ENCODE results near the gene ARFGAP3. TPM values are rescaled to one million over a fixed set of nuclear protein-coding genes. Genes with fewer than 3 reads are reported as not detected.

ARFGAP3 gene
- total RNA-seq, 1 donor from 2014 or later: 59.5 TPM

DNA sequence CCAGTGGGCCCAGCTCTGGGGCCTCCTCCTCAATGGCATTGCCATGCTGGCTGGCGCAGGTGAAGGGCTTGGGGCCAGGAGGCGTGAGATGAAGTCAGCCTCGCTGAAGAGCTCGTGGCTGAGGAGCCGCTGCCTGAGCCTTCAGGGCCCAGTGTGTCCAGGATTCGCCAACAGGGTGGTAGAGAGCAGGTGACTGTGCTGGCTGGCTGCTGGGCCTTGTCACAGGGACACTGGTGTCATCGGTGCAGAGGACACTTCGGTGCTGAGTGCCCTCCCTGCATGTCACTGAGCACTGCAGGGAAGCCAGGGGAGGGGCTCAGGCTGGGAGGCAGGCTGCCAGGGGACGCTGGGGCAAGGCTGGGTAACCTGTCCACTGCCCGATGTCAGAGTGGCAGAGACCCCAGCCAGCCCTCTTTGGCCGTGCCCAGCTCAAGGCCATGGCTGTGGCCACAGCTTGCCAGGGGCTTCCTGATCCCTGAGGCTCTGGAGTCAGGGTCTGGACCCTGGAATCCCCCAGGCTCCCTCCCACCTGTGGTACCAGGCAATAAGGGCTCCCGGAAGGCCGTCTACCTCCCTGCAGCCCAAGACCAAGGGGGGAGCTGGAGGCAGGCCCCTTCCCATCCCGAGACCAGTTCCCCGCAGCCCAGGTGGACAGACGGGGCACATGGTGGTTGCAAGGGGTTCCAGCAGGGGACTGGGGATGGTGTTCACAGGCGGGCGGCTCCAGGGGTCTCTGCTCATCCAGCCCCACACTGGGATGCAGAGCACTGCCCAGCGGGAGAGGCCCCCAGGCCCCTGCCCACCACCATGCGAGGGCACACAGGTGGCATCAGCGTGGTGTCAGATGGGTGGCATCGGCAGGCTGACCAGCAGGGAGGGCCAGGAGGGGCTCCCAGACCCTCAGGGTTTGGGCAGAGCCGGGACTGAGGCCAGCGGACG lies 63.9 kb downstream of the ARFGAP3 start:
- no peaks in the 10 kb centered on the region for H3K9me3 Mint-ChIP-seq (ENCODE audit: unreplicated experiment)

DNA sequence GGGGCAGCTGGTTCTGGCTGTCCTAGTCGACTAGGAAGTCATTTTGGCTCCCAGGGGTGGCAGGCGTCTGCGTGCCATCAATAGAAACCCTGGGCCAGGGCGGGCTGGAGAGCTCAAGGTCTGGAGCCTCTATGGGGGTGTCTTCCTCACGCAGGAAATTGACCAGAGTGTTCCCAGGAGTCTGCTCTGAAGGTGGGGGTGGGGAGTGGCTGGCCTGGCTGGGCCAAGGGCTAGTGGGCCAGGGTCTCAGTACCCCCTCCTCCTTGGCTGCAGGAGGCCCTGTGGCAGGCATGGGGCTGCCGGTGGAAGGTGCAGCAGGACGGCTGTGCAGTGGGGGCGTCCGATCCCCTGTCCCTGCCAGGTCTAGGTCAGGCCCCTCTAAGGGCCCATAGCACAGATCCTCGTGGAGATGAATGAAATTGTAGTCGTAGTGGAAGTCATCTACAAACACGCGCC lies 64.6 kb downstream of the ARFGAP3 start:
- Mint-ChIP-seq H3K36me3 (ENCODE audit: low read depth, unreplicated experiment) (peaks cover 9% of the 10 kb centered on the region), H3K27ac (ENCODE audit: unreplicated experiment) (no peak overlapping the region), H3K9me3 (ENCODE audit: unreplicated experiment) (no peaks in the 10 kb centered on the region), H3K27me3 (ENCODE audit: low read depth, unreplicated experiment) (no peaks in the 10 kb centered on the region), H3K4me3 (ENCODE audit: unreplicated experiment) (no peak overlapping the region), H3K4me1 (ENCODE audit: low read depth, unreplicated experiment) (peaks cover 10% of the 10 kb centered on the region)
- Histone ChIP-seq H3K9ac (ENCODE audit: low read length) (no peak overlapping the region), H3K4me3 (ENCODE audit: insufficient read depth, low read depth, low read length) (no peak overlapping the region), H3K9me3 (ENCODE audit: insufficient read depth, low read depth, low read length) (no peaks in the 10 kb centered on the region), H2AFZ (ENCODE audit: low read depth, low read length) (no peak overlapping the region), H3K4me2 (ENCODE audit: low read length) (no peak overlapping the region), H3K4me1 (ENCODE audit: insufficient read depth, low read length) (no peaks in the 10 kb centered on the region), H3K36me3 (ENCODE audit: insufficient read depth, low read length) (peaks cover 9% of the 10 kb centered on the region), H3K27ac (ENCODE audit: low read depth, low read length) (no peak overlapping the region), H3K27me3 (ENCODE audit: insufficient read depth, low read length) (no peaks in the 10 kb centered on the region), H4K20me1 (ENCODE audit: insufficient read depth, low read length) (peaks cover 8% of the 10 kb centered on the region), H3K79me2 (ENCODE audit: insufficient read depth, low read length) (no peaks in the 10 kb centered on the region)
- TF ChIP-seq, protein P1, sequence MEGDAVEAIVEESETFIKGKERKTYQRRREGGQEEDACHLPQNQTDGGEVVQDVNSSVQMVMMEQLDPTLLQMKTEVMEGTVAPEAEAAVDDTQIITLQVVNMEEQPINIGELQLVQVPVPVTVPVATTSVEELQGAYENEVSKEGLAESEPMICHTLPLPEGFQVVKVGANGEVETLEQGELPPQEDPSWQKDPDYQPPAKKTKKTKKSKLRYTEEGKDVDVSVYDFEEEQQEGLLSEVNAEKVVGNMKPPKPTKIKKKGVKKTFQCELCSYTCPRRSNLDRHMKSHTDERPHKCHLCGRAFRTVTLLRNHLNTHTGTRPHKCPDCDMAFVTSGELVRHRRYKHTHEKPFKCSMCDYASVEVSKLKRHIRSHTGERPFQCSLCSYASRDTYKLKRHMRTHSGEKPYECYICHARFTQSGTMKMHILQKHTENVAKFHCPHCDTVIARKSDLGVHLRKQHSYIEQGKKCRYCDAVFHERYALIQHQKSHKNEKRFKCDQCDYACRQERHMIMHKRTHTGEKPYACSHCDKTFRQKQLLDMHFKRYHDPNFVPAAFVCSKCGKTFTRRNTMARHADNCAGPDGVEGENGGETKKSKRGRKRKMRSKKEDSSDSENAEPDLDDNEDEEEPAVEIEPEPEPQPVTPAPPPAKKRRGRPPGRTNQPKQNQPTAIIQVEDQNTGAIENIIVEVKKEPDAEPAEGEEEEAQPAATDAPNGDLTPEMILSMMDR (IDR thresholded peaks at IDR 0.05; ENCODE audit: insufficient read depth, low read depth, low read length): no peak
- no peak for TF ChIP-seq EZH2 (IDR thresholded peaks at IDR 0.05; ENCODE audit: insufficient read depth, low read length)
- FAIRE-seq (no peak), DNase-seq (ENCODE audit: low read depth) (no peak)

More for the DNA sequence above, 63.9 kb downstream of the ARFGAP3 start:
- Histone ChIP-seq H3K36me3 (ENCODE audit: insufficient read depth, low read length) (peaks cover 11% of the 10 kb centered on the region), H3K4me1 (ENCODE audit: insufficient read depth, low read length) (no peaks in the 10 kb centered on the region), H3K9me3 (ENCODE audit: insufficient read depth, low read depth, low read length) (no peaks in the 10 kb centered on the region), H3K79me2 (ENCODE audit: insufficient read depth, low read length) (no peaks in the 10 kb centered on the region), H2AFZ (ENCODE audit: low read depth, low read length) (no peak overlapping the region), H3K4me2 (ENCODE audit: low read length) (no peak overlapping the region), H3K9ac (ENCODE audit: low read length) (no peak overlapping the region), H3K27ac (ENCODE audit: low read depth, low read length) (no peak overlapping the region), H4K20me1 (ENCODE audit: insufficient read depth, low read length) (peaks cover 11% of the 10 kb centered on the region), H3K27me3 (ENCODE audit: insufficient read depth, low read length) (no peaks in the 10 kb centered on the region), H3K4me3 (ENCODE audit: insufficient read depth, low read depth, low read length) (no peak overlapping the region)
- TF ChIP-seq, protein P1 (IDR thresholded peaks at IDR 0.05; ENCODE audit: insufficient read depth, low read depth, low read length): no peak
- TF ChIP-seq EZH2 (IDR thresholded peaks at IDR 0.05; ENCODE audit: insufficient read depth, low read length): no peak
- H3K4me3 Mint-ChIP-seq (ENCODE audit: unreplicated experiment): no peak overlapping the region
- H3K4me1 Mint-ChIP-seq (ENCODE audit: low read depth, unreplicated experiment): peaks cover 10% of the 10 kb centered on the region
- FAIRE-seq (no peak), DNase-seq (ENCODE audit: low read depth) (no peak)
- peaks cover 10% of the 10 kb centered on the region for H3K36me3 Mint-ChIP-seq (ENCODE audit: low read depth, unreplicated experiment)
- no peak overlapping the region for H3K27ac Mint-ChIP-seq (ENCODE audit: unreplicated experiment)
- no peaks in the 10 kb centered on the region for H3K27me3 Mint-ChIP-seq (ENCODE audit: low read depth, unreplicated experiment)
